ENCODE measurements around the gene DAGLA. TPM values are rescaled to one million over a fixed set of nuclear protein-coding genes. Genes with fewer than 3 reads are reported as not detected.

DAGLA gene
- total RNA-seq, 3 donors from 2014 or later = 7.2 to 12.0 (median 11.9) TPM

GRCh38 chr11:61737131-61737530 lies 56.9 kb downstream of the DAGLA start:
- no peak for DNase-seq
- Histone ChIP-seq H3K4me3 (no peak overlapping the region), H3K4me1 (ENCODE audit: low read depth) (no peaks in the 10 kb centered on the region), H3K36me3 (ENCODE audit: low read depth) (no peaks in the 10 kb centered on the region), H3K9me3 (no peaks in the 10 kb centered on the region)
- no peak for TF ChIP-seq CTCF (IDR thresholded peaks at IDR 0.05)
- intact Hi-C loops (cut with DNase I, micrococcal nuclease) = no loop called here
- ATAC-seq = no peak

GRCh38 chr11:61737636-61738386 lies 57.6 kb downstream of the DAGLA start:
- Histone ChIP-seq H3K9me3 (no peaks in the 10 kb centered on the region), H3K36me3 (ENCODE audit: low read depth) (no peaks in the 10 kb centered on the region), H3K4me1 (ENCODE audit: low read depth) (no peaks in the 10 kb centered on the region), H3K4me3 (no peak overlapping the region)
- intact Hi-C loops (cut with DNase I, micrococcal nuclease) = no loop called here
- TF ChIP-seq CTCF (IDR thresholded peaks at IDR 0.05) = no peak
- ATAC-seq = no peak
- no peak for DNase-seq

- no peak for TF ChIP-seq CTCF (IDR thresholded peaks at IDR 0.05)
- Histone ChIP-seq H3K4me3 (no peak overlapping the region), H3K9me3 (no peaks in the 10 kb centered on the region), H3K36me3 (ENCODE audit: low read depth) (no peaks in the 10 kb centered on the region), H3K4me1 (ENCODE audit: low read depth) (no peaks in the 10 kb centered on the region)
- intact Hi-C loops (cut with DNase I, micrococcal nuclease) = no loop called here
- no peak for DNase-seq
- no peak for ATAC-seq
Observed at GRCh38 chr11:61738776-61739175, 58.6 kb downstream of the DAGLA start.

GRCh38 chr11:61739413-61739812 lies 59.2 kb downstream of the DAGLA start:
- ATAC-seq = no peak
- Histone ChIP-seq H3K4me3 (no peak overlapping the region), H3K9me3 (no peaks in the 10 kb centered on the region), H3K36me3 (ENCODE audit: low read depth) (no peaks in the 10 kb centered on the region), H3K4me1 (ENCODE audit: low read depth) (no peaks in the 10 kb centered on the region)
- intact Hi-C loops (cut with DNase I, micrococcal nuclease) = no loop called here
- DNase-seq = no peak
- no peak for TF ChIP-seq CTCF (IDR thresholded peaks at IDR 0.05)

- TF ChIP-seq CTCF (IDR thresholded peaks at IDR 0.05) = no peak
- DNase-seq (no peak), ATAC-seq (no peak)
- no peaks in the 10 kb centered on the region for H3K9me3 ChIP-seq
- intact Hi-C loops (cut with DNase I, micrococcal nuclease) = no loop called here
- H3K36me3 ChIP-seq (ENCODE audit: low read depth) = no peaks in the 10 kb centered on the region
- H3K4me1 ChIP-seq (ENCODE audit: low read depth) = no peaks in the 10 kb centered on the region
- H3K4me3 ChIP-seq = no peak overlapping the region
Observed at GRCh38 chr11:61739966-61740365, 59.8 kb downstream of the DAGLA start.
